SK-N-SH (cell line): ENCODE results near the gene NUDT14. TPM values are rescaled to one million over a fixed set of nuclear protein-coding genes. Genes with fewer than 3 reads are reported as not detected.

ENCODE experiments used
- CTCF ChIA-PET: fragments of 300-600, 350-600 bp; formaldehyde crosslinking; extraction: SDS; loops from one replicate; lab custom pipeline; 2021; lab: Yijun Ruan, JAX
- POLR2A ChIA-PET: fragments of 350-600 bp; sonication (Branson Sonifier 250); formaldehyde crosslinking; extraction: SDS; loops from one replicate; lab custom pipeline; 2020; ENCODE audit warnings: antibody characterized with exemption, inconsistent platforms; lab: Yijun Ruan, JAX
- DNase-seq: peaks from one replicate; pipeline ENCODE4 v3.0.0; 2012
- H2AFZ ChIP-seq: fragments of 200-600 bp; sonication (generic); 2 replicates; pipeline ENCODE4 v1.8.1; 2016; ENCODE audit warnings: antibody characterized with exemption, mild to moderate bottlenecking, low read depth
- H3F3A ChIP-seq: fragments of 200-600 bp; sonication (generic); replicated peaks from 2 replicates; pipeline ENCODE3; 2016; ENCODE audit warnings: antibody characterized with exemption, mild to moderate bottlenecking; ENCODE audit not compliant: insufficient read depth
- H3K27ac ChIP-seq, 2 experiments: fragments of 200-500 bp in 1 of 2; fragments of 200-600 bp in 1 of 2; sonication (Bioruptor generic) in 1 of 2; sonication (generic), shearing (Covaris generic) in 1 of 2; 2 replicates each; pipeline versions ENCODE4 v1.5.1 to v1.6.1; 2014 to 2016; ENCODE audit warnings: low read depth in 2 of 2, inconsistent platforms in 1 of 2, low read length in 1 of 2, mild to moderate bottlenecking in 1 of 2, mixed read lengths in 1 of 2
- H3K27me3 ChIP-seq: fragments of 200-600 bp; sonication (generic), shearing (Covaris generic); 2 replicates; pipeline ENCODE4 v1.6.1; 2016; ENCODE audit warnings: mixed run types; ENCODE audit not compliant: insufficient read depth
- H3K36me3 ChIP-seq, 2 experiments: fragments of 200-500 bp in 1 of 2; fragments of 200-600 bp in 1 of 2; sonication (Bioruptor generic) in 1 of 2; sonication (generic) in 1 of 2; replicated peaks in 1 of 2; 2 replicates each; pipeline versions ENCODE3 to v1.5.1; 2014 to 2016; ENCODE audit warnings: low read length in 1 of 2, mild to moderate bottlenecking in 1 of 2; ENCODE audit not compliant: insufficient read depth in 2 of 2, control insufficient read depth in 1 of 2
- H3K4me1 ChIP-seq, 2 experiments: fragments of 200-500 bp in 1 of 2; fragments of 200-600 bp in 1 of 2; sonication (Bioruptor generic) in 1 of 2; sonication (generic), shearing (Covaris generic) in 1 of 2; 2 replicates each; pipeline versions ENCODE4 v1.5.1 to v1.6.1; 2014 to 2016; ENCODE audit warnings: low read depth in 1 of 2, low read length in 1 of 2, mixed run types in 1 of 2; ENCODE audit not compliant: insufficient read depth in 2 of 2, control insufficient read depth in 1 of 2
- H3K4me2 ChIP-seq: fragments of 200-600 bp; sonication (generic), shearing (Covaris generic); 2 replicates; pipeline ENCODE4 v1.6.1; 2017; ENCODE audit warnings: mixed run types
- H3K4me3 ChIP-seq, 2 experiments: fragments of 200-500 bp in 1 of 2; fragments of 200-600 bp in 1 of 2; sonication (Bioruptor generic) in 1 of 2; sonication (generic), shearing (Covaris generic) in 1 of 2; 2 replicates each; pipeline versions ENCODE4 v1.5.1 to v1.8.1; 2014 to 2016; ENCODE audit warnings: low read depth in 2 of 2, inconsistent platforms in 1 of 2, low read length in 1 of 2, mild to moderate bottlenecking in 1 of 2, mixed read lengths in 1 of 2, moderate library complexity in 1 of 2
- H3K79me2 ChIP-seq: fragments of 200-600 bp; sonication (generic); 2 replicates; pipeline ENCODE4 v1.8.1; 2017; ENCODE audit warnings: mild to moderate bottlenecking; ENCODE audit not compliant: insufficient read depth
- H3K9ac ChIP-seq: fragments of 200-600 bp; sonication (generic); 2 replicates; pipeline ENCODE4 v1.6.1; 2017; ENCODE audit warnings: mixed run types
- H3K9me2 ChIP-seq: fragments of 200-600 bp; sonication (generic); 2 replicates; pipeline ENCODE4 v1.6.1; 2017; ENCODE audit warnings: mixed run types
- H3K9me3 ChIP-seq: fragments of 200-600 bp; sonication (generic); 2 replicates; pipeline ENCODE4 v1.6.1; 2017; ENCODE audit warnings: mixed run types, mild to moderate bottlenecking, moderate library complexity
- H4K20me1 ChIP-seq: fragments of 200-600 bp; sonication (generic); 2 replicates; pipeline ENCODE4 v1.6.1; 2017; ENCODE audit warnings: mild to moderate bottlenecking, mixed run types; ENCODE audit not compliant: insufficient read depth
- CHD2 ChIP-seq: fragments of 150-350 bp; IDR thresholded peaks from 2 replicates; pipeline ENCODE4 v1.6.1; 2018; ENCODE audit warnings: low read length; ENCODE audit not compliant: partially characterized antibody
- CTCF ChIP-seq: fragments of 200-600 bp; sonication (generic); IDR thresholded peaks from 2 replicates; pipeline ENCODE4 v1.6.1; 2017; ENCODE audit warnings: antibody characterized with exemption, mild to moderate bottlenecking, moderate library complexity
- EZH2phosphoT487 ChIP-seq: fragments of 200-600 bp; sonication (generic); IDR thresholded peaks from 2 replicates; pipeline ENCODE4 v1.6.1; 2017; ENCODE audit warnings: low read depth, mixed run types, mild to moderate bottlenecking, antibody characterized with exemption, moderate library complexity, borderline replicate concordance
- GABPA ChIP-seq: IDR thresholded peaks from 2 replicates; pipeline ENCODE4 v1.4.0; 2012; ENCODE audit warnings: low read depth, mild to moderate bottlenecking
- GATA2 ChIP-seq: sonication (generic); formaldehyde crosslinking; IDR thresholded peaks from 2 replicates; pipeline ENCODE4 v1.5.0; 2020; ENCODE audit warnings: mild to moderate bottlenecking, missing genetic modification reagents
- MAX ChIP-seq: IDR thresholded peaks from 2 replicates; pipeline ENCODE4 v1.4.0; 2012; ENCODE audit warnings: low read depth
- MXI1 ChIP-seq: IDR thresholded peaks from 2 replicates; pipeline ENCODE4 v1.6.1; 2012; ENCODE audit warnings: mild to moderate bottlenecking, low read depth, low read length, improper control_type of control experiment
- NRF1 ChIP-seq: IDR thresholded peaks from 2 replicates; pipeline ENCODE4 v1.6.1; 2012; ENCODE audit warnings: low read depth, mild to moderate bottlenecking, low read length
- POLR2AphosphoS5 ChIP-seq: IDR thresholded peaks from 2 replicates; pipeline ENCODE4 v1.6.1; 2012; ENCODE audit warnings: low read depth, low read length
- REST ChIP-seq: IDR thresholded peaks from 2 replicates; pipeline ENCODE4 v1.6.1; 2012; ENCODE audit warnings: mild to moderate bottlenecking, low read depth, low read length, moderate library complexity
- RFX5 ChIP-seq: IDR thresholded peaks from 2 replicates; pipeline ENCODE4 v1.6.1; 2012; ENCODE audit warnings: mild to moderate bottlenecking, improper control_type of control experiment, low read length
- RXRA ChIP-seq: IDR thresholded peaks from 2 replicates; pipeline ENCODE4 v1.4.0; 2012; ENCODE audit warnings: low read depth, mild to moderate bottlenecking, borderline replicate concordance
- SIN3A ChIP-seq: IDR thresholded peaks from 2 replicates; pipeline ENCODE4 v1.6.1; 2012; ENCODE audit warnings: low read depth, mild to moderate bottlenecking, low read length, moderate library complexity, borderline replicate concordance
- SMC3 ChIP-seq: IDR thresholded peaks from 2 replicates; pipeline ENCODE4 v1.6.1; 2012; ENCODE audit warnings: low read depth, low read length, improper control_type of control experiment
- TAF1 ChIP-seq: IDR thresholded peaks from 2 replicates; pipeline ENCODE4 v1.6.1; 2012; ENCODE audit warnings: low read depth, mild to moderate bottlenecking, low read length, moderate library complexity, borderline replicate concordance
- TCF12 ChIP-seq: IDR thresholded peaks from 2 replicates; pipeline ENCODE4 v1.4.0; 2012
- USF1 ChIP-seq: IDR thresholded peaks from 2 replicates; pipeline ENCODE4 v1.4.0; 2012; ENCODE audit warnings: low read depth, borderline replicate concordance
- ZBTB33 ChIP-seq: IDR thresholded peaks from 2 replicates; pipeline ENCODE4 v1.4.0; 2012; ENCODE audit warnings: low read depth, borderline replicate concordance
- WGBS: methylation state at CpG from one replicate; pipeline ENCODE4 v1.1.6; 2017; ENCODE audit warnings: low lambda C conversion rate; 5-methylcytosine and 5-hydroxymethylcytosine counted together
- polyA plus RNA-seq, 3 experiments: library from polyadenylated mRNA; depleted of rRNA; stranded (reverse); fragments of >200 nt; gene quantifications; 2 replicates each; pipeline ENCODE4 v1.2.3, GENCODE V29; 2012

Gene NUDT14
- polyA plus RNA-seq, 1 of the 3 experiments (the other 2 are of a cell fraction) = 18.4 TPM

GRCh38 chr14:105228562-105228961, 47.5 kb upstream of the NUDT14 start:
- Histone ChIP-seq H3K4me2 (no peak overlapping the region), H3K27ac (no peak overlapping the region), H3K9me2 (no peaks in the 10 kb centered on the region), H3K9ac (no peak overlapping the region), H3K27me3 (no peaks in the 10 kb centered on the region), H2AFZ (no peak overlapping the region), H4K20me1 (no peaks in the 10 kb centered on the region), H3K36me3 (peaks cover 10% of the 10 kb centered on the region in 2 experiments), H3K4me3 (no peak overlapping the region), H3K79me2 (no peaks in the 10 kb centered on the region), H3K9me3 (no peaks in the 10 kb centered on the region), H3K4me1 (no peaks in the 10 kb centered on the region), H3F3A (no peaks in the 10 kb centered on the region)
- TF ChIP-seq RFX5 (no peak), TCF12 (no peak), CHD2 (no peak), RXRA (no peak), USF1 (no peak), TAF1 (no peak), MAX (no peak), EZH2phosphoT487 (no peak), ZBTB33 (no peak), REST (no peak), NRF1 (no peak), POLR2AphosphoS5 (no peak), GABPA (no peak), SIN3A (no peak), CTCF (no peak), MXI1 (no peak), SMC3 (no peak), GATA2 (no peak)
- 94% methylated on average over 13 of the region's 17 CpGs for WGBS
- ChIA-PET CTCF (no interaction called here), POLR2A (no interaction called here)
- DNase-seq = no peak
